Stimulated activated CD4-positive, alpha-beta T cell treated with anti-CD3 and anti-CD28 coated beads, Interleukin-12 subunit alpha, Interleukin-12 subunit beta, amount 100 ng/mL, for 24 hours (primary cell): Measurements from ENCODE around the gene TMEM40.
"Not testable (repeated sequence)": the region's sequence is repeated elsewhere in the genome, so short reads cannot be mapped to it uniquely, and the experiment has no call there.

Experiments used
- DNase-seq, 2 experiments: peaks; one replicate each; pipeline ENCODE4 v3.0.0-alpha.2; 2020; ENCODE audit warnings: low read depth in 2 of 2

TMEM40 gene

GRCh38 chr3:12716605-12717151 lies 42.4 kb downstream of the TMEM40 start:
- DNase-seq: no peak

- DNase-seq: no peak
Measured at GRCh38 chr3:12714278-12714677, 44.8 kb downstream of the TMEM40 start.

GRCh38 chr3:12710062-12710461 lies 49.0 kb downstream of the TMEM40 start:
- DNase-seq: no peak

- no peak for DNase-seq
Measured at GRCh38 chr3:12709334-12709733, 49.7 kb downstream of the TMEM40 start.

- DNase-seq: no peak
Measured at GRCh38 chr3:12708584-12709192, 50.4 kb downstream of the TMEM40 start.

GRCh38 chr3:12707449-12707848 lies 51.6 kb downstream of the TMEM40 start:
- no peak for DNase-seq

- peak; percentile 17 to 51 for DNase-seq
Measured at GRCh38 chr3:12706504-12707253, 52.4 kb downstream of the TMEM40 start.

GRCh38 chr3:12705981-12706380 lies 53.1 kb downstream of the TMEM40 start:
- no peak for DNase-seq

GRCh38 chr3:12705374-12705926 lies 53.6 kb downstream of the TMEM40 start:
- DNase-seq: no peak

- DNase-seq: no peak
Measured at GRCh38 chr3:12702501-12702900, 56.6 kb downstream of the TMEM40 start.

- DNase-seq: not testable (repeated sequence)
Measured at GRCh38 chr3:12701601-12702000, 57.5 kb downstream of the TMEM40 start.

GRCh38 chr3:12700800-12701199 lies 58.3 kb downstream of the TMEM40 start:
- no peak for DNase-seq

- no peak for DNase-seq
Measured at GRCh38 chr3:12695916-12696315, 63.1 kb downstream of the TMEM40 start.

- no peak for DNase-seq
Measured at GRCh38 chr3:12695112-12695511, 63.9 kb downstream of the TMEM40 start.

DNA sequence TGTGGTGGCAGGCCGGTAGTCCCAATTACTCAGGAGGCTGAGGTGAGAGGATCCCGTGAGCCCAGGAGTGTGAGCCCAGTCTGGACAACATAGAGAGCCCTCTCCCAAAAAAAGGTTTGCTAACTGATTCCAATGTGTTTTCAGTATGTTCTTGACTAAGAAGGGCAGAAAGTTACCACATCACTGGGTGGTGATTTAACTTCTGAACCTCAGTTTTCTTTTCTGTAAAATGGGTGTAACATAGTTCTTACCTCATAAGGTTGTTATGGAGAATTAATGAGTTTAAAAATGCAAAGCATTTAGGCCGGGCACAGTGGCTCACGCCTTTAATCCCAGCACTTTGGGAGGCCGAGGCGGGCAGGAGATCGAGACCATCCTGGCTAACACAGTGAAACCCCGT lies 66.6 kb downstream of the TMEM40 start:
- no peak for DNase-seq

DNA sequence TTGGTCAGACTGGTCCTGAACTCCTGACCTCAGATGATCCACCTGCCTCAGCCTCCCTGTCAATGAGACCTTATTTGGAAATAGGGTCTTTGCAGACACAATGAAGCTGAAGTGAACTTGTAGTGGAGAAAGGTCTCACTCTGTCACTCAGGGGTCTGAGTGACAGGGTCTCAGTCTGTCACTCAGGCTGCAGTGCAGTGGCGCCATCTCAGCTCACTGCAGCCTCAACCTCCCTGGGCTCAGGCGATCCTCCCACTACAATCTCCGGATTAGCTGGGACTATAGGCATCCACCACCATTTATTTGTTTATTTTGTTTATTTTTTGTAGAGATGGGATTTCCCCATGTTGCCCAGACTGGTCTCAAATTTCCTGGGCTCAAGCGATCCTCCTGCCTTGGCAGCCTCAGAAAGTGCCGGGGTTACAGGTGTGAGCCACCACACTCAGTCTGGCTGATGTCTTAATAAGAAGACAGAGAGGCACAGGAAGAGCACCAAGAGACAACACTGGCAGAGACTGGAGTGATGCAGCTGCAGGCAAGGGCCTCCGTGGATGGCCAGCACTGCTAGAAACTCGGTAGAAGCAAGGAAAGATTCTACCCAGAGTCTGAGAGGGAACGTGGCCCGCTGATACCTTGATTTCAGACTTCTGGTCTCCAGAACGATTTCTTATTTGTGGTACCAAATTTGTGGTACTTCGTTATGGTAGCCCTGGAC lies 68.9 kb downstream of the TMEM40 start:
- no peak for DNase-seq

DNA sequence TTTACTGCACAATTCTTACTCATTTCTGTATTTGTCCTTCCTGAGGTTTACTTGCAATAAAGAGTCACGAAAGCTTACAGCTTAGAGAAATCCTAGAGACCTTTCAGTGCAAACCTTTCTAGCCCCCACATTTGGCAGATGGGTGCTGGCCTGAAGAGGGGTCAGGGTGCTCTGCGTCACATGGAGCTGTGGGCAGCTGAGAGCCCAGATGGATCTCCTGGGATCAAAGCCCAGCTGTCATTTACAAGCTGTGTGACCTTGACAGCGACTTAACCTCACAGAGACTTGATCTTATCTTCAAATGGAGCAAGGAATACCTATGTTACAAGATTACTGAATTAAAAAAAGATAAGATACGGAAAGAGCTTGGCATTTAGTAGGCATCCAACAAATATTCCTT lies 71.1 kb downstream of the TMEM40 start:
- no peak for DNase-seq

DNA sequence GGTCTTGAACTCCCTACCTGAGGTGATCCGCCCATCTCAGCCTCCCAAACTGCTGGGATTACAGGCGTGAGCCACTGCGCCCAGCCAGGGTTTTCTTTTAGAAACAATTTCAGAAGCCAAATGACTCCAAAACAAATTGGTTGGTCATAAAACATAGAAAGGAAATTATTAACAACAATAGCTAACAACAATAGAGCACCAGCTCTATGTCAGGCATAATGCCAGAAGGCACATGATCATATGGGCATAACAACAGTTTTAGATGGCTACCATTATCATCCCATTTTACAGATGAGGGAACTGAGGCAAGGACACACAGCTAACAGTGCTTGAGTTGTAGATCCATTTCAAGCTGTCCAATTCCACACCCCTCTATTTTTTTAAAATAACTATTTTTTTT lies 73.0 kb downstream of the TMEM40 start:
- no peak for DNase-seq
